ENCODE results near the gene DNAJA2.
A peak's percentile ranks its signal among the peaks of the same experiment; 100 is the strongest.
"Not testable (repeated sequence)": the region's sequence is repeated elsewhere in the genome, so short reads cannot be mapped to it uniquely, and the experiment has no call there.

Gene DNAJA2

GRCh38 chr16:46975908-46976470 lies 2.5 kb upstream of the DNAJA2 start:
- no peak for DNase-seq (ENCODE audit: low read depth, low spot score)

GRCh38 chr16:46975165-46975564 lies 1.7 kb upstream of the DNAJA2 start:
- DNase-seq (ENCODE audit: low read depth, low spot score), result no peak

DNA sequence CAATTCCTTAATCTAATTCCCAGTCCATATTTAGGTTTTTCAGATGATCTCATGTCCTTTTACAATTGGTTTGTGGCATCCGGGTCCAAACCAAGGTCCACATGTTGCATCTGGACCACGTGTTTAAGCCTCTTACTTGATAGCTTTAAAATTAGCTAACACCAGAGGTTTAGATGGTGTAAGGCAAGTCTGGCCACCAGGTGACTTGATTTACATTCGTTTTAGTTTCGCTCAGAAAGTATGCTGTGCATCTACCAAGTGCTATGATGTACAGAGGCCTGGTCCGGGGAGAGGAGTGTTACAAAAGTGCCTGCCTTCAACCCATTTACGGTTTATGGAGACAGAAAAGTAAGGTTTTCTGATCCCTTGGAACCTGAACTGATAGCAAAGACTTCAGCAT lies 878 bp upstream of the DNAJA2 start:
- no peak for DNase-seq (ENCODE audit: low read depth, low spot score)

GRCh38 chr16:46973996-46974324 lies 486 bp upstream of the DNAJA2 start:
- no peak for DNase-seq (ENCODE audit: low read depth, low spot score)

- peak; percentile 84 for DNase-seq (ENCODE audit: low read depth, low spot score)
Measured at GRCh38 chr16:46972429-46973206, 856 bp downstream of the DNAJA2 start.

GRCh38 chr16:46971271-46971670 lies 2.2 kb downstream of the DNAJA2 start:
- no peak for DNase-seq (ENCODE audit: low read depth, low spot score)

DNA sequence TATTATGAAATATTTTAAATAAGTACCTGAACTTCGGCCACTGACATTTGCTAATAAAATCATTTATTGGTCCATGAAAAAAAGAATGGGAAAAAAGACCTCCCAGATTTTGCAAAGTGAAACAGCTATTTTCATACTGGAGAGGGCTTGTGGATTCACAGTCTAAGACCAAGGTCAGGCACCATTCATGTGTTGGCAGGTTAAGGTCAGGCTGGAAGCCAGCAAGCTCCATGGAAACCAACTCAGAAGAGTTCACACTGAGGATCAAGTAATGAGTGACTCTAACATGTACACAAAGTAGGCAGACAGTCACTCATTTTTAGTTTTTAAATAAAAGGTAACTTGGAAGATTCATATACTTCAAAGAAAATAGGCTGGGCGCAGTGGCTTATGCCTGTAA lies 3.4 kb downstream of the DNAJA2 start:
- DNase-seq (ENCODE audit: low read depth, low spot score), result no peak

GRCh38 chr16:46968063-46968435 lies 5.4 kb downstream of the DNAJA2 start:
- DNase-seq (ENCODE audit: low read depth, low spot score), result no peak

GRCh38 chr16:46962629-46963028 lies 10.8 kb downstream of the DNAJA2 start:
- no peak for DNase-seq (ENCODE audit: low read depth, low spot score)

GRCh38 chr16:46961373-46962353 lies 11.8 kb downstream of the DNAJA2 start:
- no peak for DNase-seq (ENCODE audit: low read depth, low spot score)

GRCh38 chr16:46954562-46954961 lies 18.9 kb downstream of the DNAJA2 start:
- DNase-seq (ENCODE audit: low read depth, low spot score), result no peak

- no peak for DNase-seq (ENCODE audit: low read depth, low spot score)
Measured at GRCh38 chr16:46950009-46950408, 23.5 kb downstream of the DNAJA2 start.

- no peak for DNase-seq (ENCODE audit: low read depth, low spot score)
Measured at GRCh38 chr16:46949241-46949892, 24.1 kb downstream of the DNAJA2 start.

GRCh38 chr16:46948548-46949166 lies 24.8 kb downstream of the DNAJA2 start:
- DNase-seq (ENCODE audit: low read depth, low spot score), result no peak

DNA sequence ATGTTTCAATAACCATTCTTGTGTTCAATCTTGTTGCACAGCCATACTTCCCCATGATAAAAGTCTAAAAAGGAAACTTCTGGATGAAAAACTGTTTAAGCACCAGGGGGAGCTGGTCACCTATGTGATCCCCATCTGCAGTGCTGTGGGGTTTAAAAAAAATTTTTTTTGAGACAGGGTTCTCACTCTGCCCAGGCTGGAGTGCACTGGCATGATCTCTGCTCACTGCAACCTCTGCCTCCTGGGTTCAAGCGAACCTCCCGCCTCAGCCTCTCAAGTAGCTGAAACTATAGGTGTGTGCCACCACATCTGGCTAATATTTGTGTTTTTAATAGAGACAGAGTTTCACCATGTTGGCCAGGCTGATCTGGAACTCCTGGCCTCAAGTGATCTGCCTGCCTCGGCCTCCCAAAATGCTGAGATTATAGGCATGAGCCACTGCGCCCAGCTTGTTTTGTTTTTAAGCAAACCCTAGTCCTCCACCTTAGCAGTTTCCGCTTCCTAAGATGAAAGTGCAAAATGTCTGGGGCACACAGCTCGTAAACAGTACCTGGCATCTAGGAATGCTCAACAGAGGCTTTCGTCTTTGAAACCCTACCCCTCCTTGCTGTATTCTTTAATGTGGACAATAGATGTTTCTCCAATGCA lies 25.4 kb downstream of the DNAJA2 start:
- DNase-seq (ENCODE audit: low read depth, low spot score), result peak; percentile 38

- not testable (repeated sequence) for DNase-seq (ENCODE audit: low read depth, low spot score)
Measured at GRCh38 chr16:46944713-46945112, 28.8 kb downstream of the DNAJA2 start.

- DNase-seq (ENCODE audit: low read depth, low spot score), result no peak
Measured at GRCh38 chr16:46937536-46937935, 35.9 kb downstream of the DNAJA2 start.

- peak; percentile 66 for DNase-seq (ENCODE audit: low read depth, low spot score)
Measured at GRCh38 chr16:46932802-46933201, 40.7 kb downstream of the DNAJA2 start.

GRCh38 chr16:46930861-46931260 lies 42.6 kb downstream of the DNAJA2 start:
- DNase-seq (ENCODE audit: low read depth, low spot score), result no peak

- DNase-seq (ENCODE audit: low read depth, low spot score), result peak; percentile 91
Measured at GRCh38 chr16:46929378-46930332, 43.8 kb downstream of the DNAJA2 start.

Measured in ELF-1 (cell line).